ENCODE measurements around the gene TREML4.

The TREML4 gene

GRCh38 chr6:41255638-41256246, 27.6 kb downstream of the TREML4 start:
- no peak for DNase-seq (ENCODE audit: low read depth)

DNA sequence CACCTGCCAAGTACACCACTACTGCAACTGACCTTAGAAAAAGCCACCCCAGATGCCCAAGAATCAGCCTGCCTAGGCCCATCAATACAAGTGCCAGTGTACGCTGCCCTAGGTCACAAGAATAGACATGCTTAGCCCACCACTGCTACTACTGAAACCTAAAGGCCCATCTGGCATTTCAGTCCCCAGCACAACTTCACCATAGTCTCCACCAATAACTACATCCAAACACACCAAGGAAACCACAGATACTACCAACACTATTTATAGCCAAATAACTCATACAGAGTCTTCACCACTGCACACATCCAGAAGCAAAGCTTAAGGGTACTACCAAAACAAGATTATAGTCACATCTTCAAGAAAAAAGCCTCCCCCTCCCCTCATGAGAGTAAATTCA, 28.2 kb downstream of the TREML4 start:
- DNase-seq (ENCODE audit: low read depth) = no peak

DNA sequence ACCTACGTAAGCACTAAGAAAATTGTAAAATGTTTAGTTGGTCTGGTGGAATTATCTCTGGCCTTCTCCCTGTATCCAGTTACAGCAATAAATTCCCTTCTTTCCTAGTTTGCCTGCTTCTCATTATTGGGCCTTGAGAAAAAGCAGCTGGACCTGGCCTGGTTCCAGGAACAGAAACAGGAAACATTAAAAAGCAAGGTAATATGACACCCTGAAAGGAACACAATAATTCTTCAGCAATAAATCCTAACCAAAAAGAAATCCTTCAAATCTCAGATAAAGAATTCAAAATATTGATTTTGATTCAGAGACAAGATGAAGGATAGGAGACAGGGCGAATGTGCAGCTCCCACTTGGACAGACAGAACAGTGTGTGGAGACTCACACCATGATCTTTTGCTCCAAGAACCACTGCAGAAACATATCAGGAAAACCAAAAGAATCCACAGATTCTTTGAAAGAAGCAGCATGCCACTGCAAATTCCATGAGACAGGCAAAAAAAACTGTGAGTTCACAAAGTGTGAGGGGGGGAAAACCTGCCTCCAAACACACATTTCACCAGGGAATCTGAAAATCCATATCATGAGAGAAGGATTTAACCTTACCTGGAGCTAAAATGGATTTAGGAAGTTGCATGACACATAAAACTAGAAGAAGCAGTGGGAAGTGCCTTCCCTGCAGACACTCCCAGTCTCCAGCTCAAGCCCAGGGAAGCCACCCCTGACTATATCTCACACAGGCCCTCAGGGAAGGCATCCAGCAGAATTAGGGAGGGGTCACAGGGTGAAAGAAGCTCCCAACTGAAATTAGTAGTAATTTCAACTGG, 29.4 kb downstream of the TREML4 start:
- no peak for DNase-seq (ENCODE audit: low read depth)

- no peak for DNase-seq (ENCODE audit: low read depth)
These were observed 30.0 kb downstream of the TREML4 start for GRCh38 chr6:41258196-41258493.

DNA sequence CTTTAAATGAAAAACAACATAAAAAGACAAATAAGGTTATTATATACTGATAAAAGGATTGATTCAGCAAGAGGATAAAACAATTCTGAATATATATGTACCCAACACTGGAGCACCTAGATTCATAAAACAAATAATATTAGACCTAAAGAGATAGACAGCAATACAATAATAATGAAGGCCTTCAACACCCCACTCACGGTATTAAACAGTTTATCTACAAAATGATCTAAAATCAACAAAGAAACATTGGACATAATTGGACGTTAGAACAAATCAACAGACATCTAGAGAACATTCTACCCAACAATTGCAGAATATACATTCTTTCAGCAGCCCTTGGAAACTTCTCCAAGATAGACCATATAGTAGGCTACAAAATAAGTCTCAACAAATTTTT, 34.3 kb downstream of the TREML4 start:
- DNase-seq (ENCODE audit: low read depth) = no peak

- no peak for DNase-seq (ENCODE audit: low read depth)
These were observed 35.1 kb downstream of the TREML4 start for GRCh38 chr6:41263267-41263666.

- DNase-seq (ENCODE audit: low read depth) = no peak
These were observed 38.4 kb downstream of the TREML4 start for GRCh38 chr6:41266541-41266940.

- DNase-seq (ENCODE audit: low read depth) = no peak
These were observed 40.3 kb downstream of the TREML4 start for GRCh38 chr6:41268478-41268877.

DNA sequence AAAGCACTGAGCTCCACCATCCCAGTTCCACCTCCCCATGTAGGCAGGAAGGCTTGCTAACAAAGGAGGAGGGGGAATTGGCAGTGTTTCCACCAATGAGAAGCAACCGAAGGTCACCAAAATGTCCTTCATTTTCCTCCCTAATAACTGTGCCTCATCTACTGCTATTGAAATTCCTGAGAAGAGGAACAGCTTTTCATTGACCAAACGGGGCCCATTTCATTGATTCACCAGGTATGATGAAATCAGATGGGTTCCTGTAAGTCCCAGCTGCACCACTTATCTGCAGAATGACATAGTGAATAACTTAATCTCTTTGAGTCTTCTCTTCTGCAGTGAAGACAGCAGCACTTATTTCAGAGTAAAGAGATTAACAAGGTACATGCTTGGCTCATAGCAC, 41.0 kb downstream of the TREML4 start:
- no peak for DNase-seq (ENCODE audit: low read depth)

DNA sequence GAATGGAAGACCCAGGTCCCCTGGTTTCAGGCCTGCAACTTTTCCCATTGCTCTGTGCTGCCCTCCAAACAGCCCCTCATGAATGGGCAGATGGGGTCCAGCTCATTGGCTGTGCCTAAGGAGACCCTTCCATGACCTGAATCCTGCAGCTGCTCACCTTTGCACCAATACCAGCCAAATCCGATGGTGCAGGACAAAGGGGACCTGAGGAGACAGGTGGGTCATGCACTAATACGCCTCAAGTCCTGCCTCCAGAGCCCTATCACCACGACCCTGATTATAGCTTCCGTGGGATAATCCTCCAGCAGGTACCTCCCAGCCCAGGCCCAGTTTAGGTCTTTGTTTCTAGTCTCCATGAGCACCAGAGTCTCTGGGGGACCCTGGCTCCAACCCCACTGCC, 41.6 kb downstream of the TREML4 start:
- DNase-seq (ENCODE audit: low read depth) = no peak

DNA sequence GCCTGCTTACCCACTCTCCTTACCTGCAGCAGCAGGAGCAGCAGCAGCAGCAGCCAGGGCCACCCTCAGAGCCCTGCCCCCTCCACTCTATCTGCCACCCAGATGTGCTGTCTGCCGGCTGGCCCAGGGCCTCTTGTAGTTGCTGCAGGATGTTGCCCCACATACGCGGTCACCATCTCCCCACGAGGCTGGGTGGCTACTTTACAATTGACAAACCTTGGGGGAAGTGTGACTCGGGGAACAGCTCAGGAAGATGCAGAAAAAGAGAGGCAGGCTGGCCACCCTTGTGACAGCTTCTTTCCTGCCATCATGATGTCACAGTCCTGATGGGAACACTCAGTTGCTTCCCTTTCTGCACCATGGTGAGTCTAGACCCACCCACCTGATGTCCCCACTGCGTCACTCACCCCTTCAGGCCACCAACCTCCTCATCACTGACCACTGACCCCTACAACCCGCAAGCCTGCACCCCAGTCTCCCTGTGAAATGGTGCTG, 43.8 kb downstream of the TREML4 start:
- no peak for DNase-seq (ENCODE audit: low read depth)

DNA sequence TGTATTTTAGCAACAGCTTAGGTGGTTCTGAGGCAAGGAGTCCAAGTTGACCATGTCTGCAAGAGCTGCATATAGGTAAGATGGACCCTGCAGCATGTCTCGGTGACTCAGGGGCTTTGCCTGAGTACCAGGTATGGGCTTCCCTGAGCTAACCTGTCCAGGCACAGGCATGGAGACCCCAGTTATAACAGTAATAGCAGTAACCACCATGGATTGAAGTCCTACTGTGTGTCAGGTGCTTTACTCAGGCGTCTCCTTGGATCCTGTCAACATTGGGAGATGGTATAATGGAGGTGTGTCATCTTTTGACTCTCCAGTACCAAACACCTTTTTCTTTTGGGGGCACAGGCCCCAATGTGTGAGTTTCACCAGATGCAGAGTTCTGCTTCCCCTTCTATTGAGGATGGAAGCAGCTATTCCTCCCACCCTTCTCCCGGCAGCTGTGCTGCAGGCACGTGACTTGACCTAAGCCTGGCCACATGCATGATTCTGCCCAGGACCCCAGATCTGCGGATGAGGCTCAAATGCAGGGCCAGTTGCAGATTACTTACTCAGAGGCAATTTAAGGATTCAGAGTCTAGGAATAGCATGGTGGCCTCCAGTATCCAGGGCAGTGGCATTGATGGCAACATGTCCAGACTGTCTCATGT, 44.6 kb downstream of the TREML4 start:
- DNase-seq (ENCODE audit: low read depth) = no peak

- no peak for DNase-seq (ENCODE audit: low read depth)
These were observed 45.6 kb downstream of the TREML4 start for GRCh38 chr6:41273714-41274113.

DNA sequence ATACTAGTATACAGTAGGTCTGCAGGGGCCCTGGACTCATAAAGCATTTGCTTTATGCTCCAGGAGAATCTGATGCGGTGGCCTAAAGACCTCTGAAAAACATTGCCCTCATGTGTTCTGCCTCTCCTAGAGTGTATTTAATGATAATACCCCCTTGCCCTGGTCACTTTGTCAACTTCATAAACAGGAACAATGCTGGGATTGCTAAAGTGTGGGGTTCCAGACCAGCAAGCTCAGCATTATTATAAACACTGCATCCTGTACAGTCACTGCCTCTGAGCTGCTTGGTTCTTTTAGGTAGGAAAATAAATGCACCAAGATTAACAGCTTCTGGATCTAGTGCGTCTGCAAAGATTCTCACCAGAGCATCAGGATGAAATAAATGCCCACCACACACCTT, 46.1 kb downstream of the TREML4 start:
- DNase-seq (ENCODE audit: low read depth) = no peak

GRCh38 chr6:41275489-41275888, 47.3 kb downstream of the TREML4 start:
- no peak for DNase-seq (ENCODE audit: low read depth)

- DNase-seq (ENCODE audit: low read depth) = no peak
These were observed 49.5 kb downstream of the TREML4 start for GRCh38 chr6:41277605-41278004.

DNA sequence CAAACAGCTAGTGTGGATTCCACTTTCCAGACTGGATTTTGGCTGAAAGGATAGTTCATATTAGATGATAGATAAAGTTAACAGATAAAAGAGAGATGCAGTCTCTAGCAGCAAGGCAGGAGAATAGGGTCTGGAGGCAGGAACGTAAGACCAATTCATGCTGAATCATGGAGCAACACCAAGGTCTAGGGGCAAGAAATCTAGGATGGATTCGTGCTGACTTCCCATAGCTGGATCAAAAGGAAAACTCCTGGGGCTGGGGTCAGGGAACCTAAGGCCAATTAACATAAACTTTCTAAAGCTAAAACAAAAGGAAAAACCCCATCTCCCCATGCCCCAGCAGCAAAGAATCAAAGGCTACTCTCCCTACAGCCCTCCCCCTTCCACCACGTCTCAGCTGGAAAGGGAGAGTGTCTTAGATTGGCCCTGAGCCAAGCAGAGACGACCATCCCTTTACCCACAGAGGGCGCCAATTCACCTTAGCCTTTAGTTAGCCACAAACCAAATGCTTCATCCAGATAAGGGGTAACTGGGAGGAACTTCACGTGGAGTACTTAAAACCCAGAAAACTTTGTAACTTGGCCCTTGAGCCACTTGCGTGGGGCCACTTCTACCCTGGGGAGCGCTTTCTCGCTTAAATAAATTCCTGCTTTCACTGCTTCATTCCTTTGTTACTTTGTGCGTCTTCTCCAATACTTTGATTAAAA, 50.7 kb downstream of the TREML4 start:
- no peak for DNase-seq (ENCODE audit: low read depth)

DNA sequence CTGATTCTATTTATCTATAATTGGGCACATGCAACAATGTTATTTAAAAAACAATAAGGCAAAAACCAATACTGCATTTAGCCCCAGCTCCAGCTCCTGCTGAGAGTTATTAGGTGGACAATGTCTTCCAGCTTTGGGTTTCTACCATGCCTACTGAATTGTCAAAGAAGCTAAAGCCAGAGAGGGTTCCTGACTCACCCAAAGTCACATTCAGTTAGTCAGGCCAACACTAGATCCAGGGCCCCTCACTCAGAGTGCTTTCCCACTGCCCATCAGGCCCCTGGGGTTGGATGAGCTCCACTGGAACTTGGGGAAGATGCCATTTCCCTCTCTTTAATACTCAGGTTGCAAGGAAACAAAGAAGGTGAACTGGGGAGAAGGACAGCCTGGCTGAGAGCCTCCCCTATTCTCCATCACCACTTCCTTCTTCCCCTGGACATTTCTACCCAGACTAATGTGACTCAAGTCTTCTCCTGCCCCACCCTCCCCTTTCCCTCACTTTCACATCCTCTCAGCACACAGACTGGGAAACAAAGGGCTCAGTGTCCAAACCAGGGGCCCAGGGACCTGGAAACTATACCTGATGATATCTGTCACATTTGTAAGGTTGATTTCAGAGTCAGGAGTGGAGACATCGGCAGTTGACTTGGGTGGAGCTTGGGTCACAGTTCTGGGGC, 52.4 kb downstream of the TREML4 start:
- DNase-seq (ENCODE audit: low read depth) = no peak

- DNase-seq (ENCODE audit: low read depth) = no peak
These were observed 55.5 kb downstream of the TREML4 start for GRCh38 chr6:41283600-41283999.

- DNase-seq (ENCODE audit: low read depth) = peak; percentile 23
These were observed 56.6 kb downstream of the TREML4 start for GRCh38 chr6:41284726-41285125.

DNA sequence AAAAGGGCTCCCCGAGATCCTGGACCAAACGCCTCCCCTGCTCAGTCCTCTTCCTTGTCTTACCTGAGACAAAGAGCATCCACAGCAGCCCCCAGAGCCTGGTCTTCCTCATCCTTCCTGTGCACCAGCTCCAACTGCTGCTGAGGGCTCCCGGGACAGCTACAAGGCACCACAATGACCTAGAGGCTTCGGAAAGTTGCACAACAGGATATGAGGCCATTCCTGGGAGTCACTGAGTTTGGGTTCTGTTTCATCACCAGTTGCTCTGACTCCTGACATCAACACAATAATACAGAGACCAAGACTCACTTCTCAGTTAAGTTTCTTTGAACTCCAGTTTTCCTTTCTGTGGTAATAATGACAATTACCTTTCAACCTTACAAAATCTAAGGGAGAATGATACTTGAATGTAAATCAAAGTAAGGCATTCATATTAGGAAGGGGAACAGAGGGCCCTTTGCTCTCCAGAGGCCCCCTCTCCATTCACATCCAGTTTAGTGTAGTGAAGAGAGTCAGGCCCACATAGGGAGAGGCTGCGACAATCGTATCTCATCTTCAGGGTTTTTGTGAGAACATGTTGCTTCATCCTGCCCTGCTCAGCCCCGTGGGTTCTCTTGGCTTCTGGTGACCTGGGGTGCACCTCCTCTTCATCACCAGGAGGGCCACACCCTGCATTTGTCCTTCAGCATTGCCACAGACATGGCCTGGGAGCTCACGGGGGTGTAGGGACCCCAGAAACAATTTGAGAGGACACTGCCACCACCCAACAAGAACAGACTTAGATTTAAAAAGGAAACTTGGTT, 58.6 kb downstream of the TREML4 start, which contains the start of gene TREM1:
TREM1 (minus strand) TSS at position 139 of the 803 bp plus-strand sequence; CDS start at position 112, 27 bp downstream.
- peak; percentile 27 for DNase-seq (ENCODE audit: low read depth)

Measured in GM04503 (cell line).